ENCODE results near the gene GCGR.

The GCGR gene

DNA sequence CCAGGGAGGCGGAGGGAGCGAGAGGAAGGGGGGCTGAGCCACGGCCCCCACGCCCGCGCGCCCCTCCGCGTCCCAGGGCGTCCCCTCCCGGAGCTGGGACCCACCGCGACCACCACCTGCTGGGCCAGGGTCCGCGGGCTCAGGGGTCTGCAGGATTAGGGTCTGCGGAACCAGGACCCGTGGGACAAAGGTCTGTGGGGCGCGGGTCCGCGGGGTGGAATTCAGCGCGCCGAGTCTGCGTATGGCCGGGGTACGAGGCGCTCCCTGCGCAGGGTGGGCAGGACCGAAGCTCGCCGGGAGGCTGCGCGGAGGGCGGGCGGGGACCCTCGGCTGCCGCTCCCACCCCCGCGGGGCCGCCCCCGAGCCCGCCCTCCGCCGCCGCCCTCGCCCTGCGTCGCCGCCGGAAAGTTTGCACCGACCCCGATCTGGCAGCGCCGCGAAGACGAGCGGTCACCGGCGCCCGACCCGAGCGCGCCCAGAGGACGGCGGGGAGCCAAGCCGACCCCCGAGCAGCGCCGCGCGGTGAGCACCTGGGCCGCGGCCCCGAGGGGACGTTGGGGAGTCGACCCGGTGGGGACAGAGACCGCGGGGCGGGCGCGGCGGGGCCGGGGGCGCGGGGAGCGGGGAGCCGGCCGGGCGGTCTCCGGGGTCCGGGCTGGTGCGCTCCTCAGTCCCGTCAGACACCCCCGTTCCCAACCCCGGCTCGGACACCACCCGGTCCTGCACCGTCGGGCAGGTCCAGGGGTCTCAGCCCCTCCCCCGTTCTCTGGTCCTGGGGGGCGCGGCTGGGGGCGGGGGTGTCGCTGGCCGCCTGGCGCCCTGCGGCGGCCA is at the start of gene GCGR:
GCGR (plus strand) TSS at position 423 of the 831 bp plus-strand sequence. CDS start 4,869 bp downstream, outside the sequence.
- DNase-seq (ENCODE audit: low read depth in 1 of 2, low spot score in 1 of 2): no peak

DNA sequence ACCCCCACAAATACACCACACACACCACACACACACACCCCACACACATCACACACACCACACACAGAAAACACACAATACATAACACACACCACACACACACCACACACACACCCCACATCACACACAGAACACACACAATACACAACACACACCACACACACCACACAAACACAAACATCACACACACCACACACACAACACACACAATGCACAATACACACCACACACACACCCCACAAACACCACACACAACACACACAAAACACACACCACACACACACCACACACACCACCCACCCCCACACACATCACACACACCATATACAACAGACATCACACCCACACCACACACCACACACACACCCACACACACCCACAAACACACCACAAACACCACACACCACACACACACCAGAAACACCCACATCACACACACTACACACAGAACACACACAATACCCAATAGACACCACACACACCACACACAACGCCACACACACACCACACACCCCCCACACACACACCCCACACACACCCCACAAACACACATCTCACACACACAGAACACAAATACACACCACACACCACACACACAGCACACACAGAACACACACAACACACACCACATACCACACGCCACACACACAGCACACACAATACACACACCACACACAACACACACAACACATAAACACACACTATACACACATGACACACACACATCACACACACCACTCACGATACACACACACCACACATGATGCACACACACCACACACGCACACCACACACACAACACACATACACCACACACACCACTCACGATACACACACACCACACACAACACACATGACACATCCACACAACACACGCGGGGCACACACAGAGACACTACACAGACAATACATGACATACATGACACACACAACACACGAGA is 11.0 kb upstream of the GCGR start:
- DNase-seq (ENCODE audit: low read depth in 1 of 2, low spot score in 1 of 2): no peak

- DNase-seq (ENCODE audit: low read depth in 1 of 2, low spot score in 1 of 2): no peak
Observed at GRCh38 chr17:81794074-81794476, 9.9 kb upstream of the GCGR start.

DNA sequence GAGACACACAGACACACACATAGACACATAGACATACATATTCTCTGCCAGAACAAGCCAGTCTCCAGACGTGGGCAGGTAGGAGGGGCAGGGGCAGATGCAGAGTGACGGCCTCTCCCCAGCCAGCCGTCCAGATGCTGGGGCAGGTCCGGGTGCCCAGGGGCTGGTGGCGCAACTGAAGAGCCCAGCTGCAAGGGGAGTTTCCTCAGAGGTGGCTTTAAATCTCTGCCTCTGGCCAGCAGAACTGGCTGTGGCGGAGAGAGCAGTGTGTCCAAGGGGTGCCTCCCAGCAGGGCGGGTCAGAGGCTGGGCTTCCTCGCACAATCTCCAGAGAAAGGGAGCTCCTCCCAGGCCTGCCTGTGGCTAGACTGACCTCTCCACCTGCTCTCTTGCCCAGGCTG is 9.4 kb upstream of the GCGR start:
- DNase-seq (ENCODE audit: low read depth in 1 of 2, low spot score in 1 of 2): no peak

GRCh38 chr17:81801327-81801726 is 2.6 kb upstream of the GCGR start:
- DNase-seq (ENCODE audit: low read depth in 1 of 2, low spot score in 1 of 2): no peak

GRCh38 chr17:81802048-81802758 is 1.7 kb upstream of the GCGR start:
- no peak for DNase-seq (ENCODE audit: low read depth in 1 of 2, low spot score in 1 of 2)

DNA sequence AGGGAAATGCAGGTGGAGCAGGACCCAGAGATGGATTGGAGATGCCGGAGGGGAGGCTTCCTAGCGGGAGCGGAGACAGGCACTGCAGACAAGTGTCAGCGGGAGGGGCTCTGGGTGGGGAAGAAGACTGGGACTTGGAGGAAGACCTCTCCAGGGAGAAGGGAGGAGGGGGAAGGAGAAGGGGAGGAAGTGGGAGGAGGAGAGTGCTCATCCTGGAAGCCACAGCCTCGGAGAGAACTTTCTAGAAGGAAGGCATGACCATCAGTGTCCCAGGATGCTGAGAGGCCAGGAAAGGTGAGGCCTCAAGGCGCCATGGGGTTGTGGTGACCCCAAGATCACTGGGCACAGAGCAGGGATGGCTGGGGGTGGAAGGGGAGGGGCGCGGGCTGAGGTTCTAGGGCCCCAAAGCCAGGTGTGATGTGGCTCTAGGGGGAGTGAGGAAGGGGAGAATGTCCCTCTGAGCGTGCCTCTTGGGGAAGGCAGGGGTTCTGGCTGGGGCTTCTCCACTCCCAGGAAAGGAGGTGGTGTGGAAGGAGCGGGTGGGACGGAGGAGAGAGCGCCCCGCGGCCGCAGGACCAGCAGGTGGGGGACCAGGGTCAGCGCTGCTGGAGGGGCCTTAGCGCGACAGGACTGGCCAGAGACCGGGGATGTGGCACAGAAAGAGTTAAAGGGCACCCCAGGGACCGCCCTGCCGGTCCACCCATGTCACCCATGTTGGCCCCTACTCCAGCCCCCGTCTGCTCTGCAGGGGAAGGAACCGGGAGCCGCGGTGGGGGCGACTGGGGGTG is 900 bp upstream of the GCGR start:
- DNase-seq (ENCODE audit: low read depth in 1 of 2, low spot score in 1 of 2): no peak

DNA sequence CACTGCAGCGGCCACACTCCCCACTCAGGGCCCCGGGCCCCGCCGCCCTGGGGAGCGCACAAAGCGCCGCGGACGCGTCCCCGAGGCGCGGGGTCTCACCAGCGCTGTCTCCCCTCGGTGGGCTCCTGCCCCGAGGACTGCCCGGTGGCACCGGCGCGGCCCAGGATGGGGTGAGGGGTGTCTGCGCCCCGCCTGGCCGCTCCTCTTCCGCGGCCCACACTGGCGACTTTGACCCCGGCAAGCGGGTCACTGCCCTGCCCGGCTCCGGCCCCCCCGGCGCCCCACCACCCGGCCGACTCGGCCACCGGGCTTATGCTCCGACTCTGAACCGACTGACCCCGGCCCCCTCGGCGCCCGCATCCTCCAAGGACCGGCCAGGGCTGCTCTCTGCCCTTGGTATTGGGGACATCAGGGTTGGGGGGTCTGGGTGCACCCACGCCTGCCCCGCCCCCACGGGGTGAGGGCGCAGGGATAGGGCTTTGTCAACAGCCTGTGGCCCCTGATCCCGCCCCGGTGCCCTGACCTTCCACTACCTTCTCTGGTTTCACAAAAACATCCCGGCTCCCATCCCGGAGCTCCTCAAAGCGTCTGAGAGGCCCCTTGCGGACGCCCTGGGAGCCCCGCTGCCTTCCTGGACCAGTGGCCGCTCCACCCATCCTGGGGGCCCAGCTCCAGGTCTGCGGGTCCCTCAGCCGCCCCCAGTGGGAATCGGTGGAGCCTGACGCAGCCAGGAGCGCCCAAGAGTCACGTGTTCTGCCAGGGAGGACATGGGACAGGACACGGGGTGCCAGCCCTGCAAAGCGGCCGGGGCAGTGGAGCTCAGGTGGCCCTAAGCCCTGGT is 829 bp downstream of the GCGR start:
- DNase-seq (ENCODE audit: low read depth in 1 of 2, low spot score in 1 of 2): no peak

GRCh38 chr17:81805707-81806460 is 1.9 kb downstream of the GCGR start:
- DNase-seq (ENCODE audit: low read depth in 1 of 2, low spot score in 1 of 2): no peak

DNA sequence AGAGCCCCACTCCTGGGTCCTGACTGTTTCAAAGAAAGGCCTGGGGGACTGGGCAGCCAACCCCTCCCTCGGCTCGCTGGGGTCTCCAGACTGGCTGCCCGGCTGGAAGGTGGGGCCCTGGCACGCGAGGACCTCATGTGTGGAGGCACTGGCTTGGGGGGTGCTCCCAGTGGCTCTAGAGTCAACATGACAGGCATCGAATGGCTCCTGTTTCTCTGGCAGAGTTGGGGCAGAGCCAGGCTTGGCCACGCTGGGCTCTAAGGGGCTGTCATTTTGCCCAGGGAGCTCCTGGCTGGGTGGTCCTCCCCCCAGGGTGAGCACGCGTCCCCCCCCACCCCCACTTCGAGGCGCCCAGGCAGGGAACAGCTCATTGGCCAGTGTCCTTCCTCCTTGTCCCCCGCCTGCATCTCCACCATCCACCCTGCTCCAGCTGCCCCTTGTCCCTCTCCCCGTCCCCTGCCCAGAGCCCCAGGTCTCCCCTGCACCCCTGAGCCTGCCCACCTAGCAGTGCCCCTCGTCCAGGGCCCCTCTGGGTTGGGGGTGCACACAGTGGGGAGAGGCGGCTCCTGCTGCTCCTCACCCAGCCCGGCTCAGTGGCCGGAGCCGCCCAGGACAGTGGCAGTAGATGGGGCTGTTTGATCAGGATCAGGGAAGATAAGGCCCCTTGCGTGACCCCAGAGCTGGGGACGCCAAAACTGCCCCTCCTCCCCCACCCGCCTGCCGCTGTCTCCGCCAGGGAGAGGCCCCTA is 2.7 kb downstream of the GCGR start:
- no peak for DNase-seq (ENCODE audit: low read depth in 1 of 2, low spot score in 1 of 2)

DNA sequence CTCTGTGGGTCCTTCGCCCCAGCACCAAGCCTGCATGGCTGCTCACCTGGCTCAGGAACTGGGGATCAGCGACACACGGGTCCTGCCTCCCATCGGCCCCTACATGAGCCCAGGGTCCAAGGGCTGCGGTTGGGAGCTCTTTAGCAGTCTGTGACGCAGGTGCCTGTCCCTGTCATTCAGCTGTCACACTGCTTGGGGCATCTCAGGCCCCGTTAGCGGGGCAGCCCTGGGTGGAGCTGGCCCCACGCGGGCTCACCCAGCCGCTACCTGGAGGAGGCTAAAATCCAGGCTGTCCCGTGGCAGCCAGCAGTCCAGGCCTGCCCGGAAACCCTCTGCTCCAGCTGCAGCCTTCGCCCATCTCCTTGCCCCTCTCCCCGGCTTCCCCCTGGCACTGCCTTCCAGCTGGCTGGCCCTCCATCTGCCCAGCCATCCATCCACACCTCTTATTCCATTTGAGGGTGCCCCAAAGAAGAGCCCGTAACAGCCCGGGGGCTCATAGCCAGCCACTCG is 3.3 kb downstream of the GCGR start:
- no peak for DNase-seq (ENCODE audit: low read depth in 1 of 2, low spot score in 1 of 2)

- no peak for DNase-seq (ENCODE audit: low read depth in 1 of 2, low spot score in 1 of 2)
Observed at GRCh38 chr17:81807839-81808238, 3.9 kb downstream of the GCGR start.

GRCh38 chr17:81808778-81809555 is 5.0 kb downstream of the GCGR start:
- no peak for DNase-seq (ENCODE audit: low read depth in 1 of 2, low spot score in 1 of 2)

GRCh38 chr17:81809556-81809998 is 5.6 kb downstream of the GCGR start:
- no peak for DNase-seq (ENCODE audit: low read depth in 1 of 2, low spot score in 1 of 2)

- DNase-seq (ENCODE audit: low read depth in 1 of 2, low spot score in 1 of 2): no peak
Observed at GRCh38 chr17:81810476-81810875, 6.5 kb downstream of the GCGR start.

DNA sequence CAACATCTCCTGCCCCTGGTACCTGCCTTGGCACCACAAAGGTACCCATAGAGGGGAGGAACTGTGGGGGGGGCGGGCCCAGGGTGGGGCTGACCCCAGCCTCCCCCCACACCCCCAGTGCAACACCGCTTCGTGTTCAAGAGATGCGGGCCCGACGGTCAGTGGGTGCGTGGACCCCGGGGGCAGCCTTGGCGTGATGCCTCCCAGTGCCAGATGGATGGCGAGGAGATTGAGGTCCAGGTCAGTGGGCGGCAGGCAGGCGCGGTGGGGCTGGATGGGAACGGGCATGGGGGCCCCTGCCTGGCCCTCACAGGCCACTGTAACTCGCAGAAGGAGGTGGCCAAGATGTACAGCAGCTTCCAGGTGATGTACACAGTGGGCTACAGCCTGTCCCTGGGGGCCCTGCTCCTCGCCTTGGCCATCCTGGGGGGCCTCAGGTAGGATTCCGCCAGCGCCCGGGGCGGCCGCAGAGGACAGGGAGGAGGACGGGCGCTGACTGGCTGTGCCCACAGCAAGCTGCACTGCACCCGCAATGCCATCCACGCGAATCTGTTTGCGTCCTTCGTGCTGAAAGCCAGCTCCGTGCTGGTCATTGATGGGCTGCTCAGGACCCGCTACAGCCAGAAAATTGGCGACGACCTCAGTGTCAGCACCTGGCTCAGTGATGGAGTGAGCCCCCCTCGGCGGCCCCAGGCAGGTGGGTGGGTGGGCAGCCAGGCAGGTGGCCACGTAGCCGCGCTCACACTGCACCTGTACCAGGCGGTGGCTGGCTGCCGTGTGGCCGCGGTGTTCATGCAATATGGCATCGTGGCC is 7.1 kb downstream of the GCGR start:
- DNase-seq (ENCODE audit: low read depth in 1 of 2, low spot score in 1 of 2): no peak
